GM20000 (cell line): ENCODE measurements around the gene ROBO1.

Experiments used
- DNase-seq: peaks from one replicate; pipeline ENCODE4 v3.0.0; 2012; ENCODE audit warnings: low spot score
- CTCF ChIP-seq: IDR thresholded peaks from 2 replicates; pipeline ENCODE4 v1.5.1; 2012; ENCODE audit warnings: mild to moderate bottlenecking, control low read depth; ENCODE audit errors: extremely low read depth, missing control alignments

The ROBO1 gene

GRCh38 chr3:78882251-78882650 lies 885.5 kb downstream of the ROBO1 start:
- no peak for TF ChIP-seq CTCF
- DNase-seq = no peak

DNA sequence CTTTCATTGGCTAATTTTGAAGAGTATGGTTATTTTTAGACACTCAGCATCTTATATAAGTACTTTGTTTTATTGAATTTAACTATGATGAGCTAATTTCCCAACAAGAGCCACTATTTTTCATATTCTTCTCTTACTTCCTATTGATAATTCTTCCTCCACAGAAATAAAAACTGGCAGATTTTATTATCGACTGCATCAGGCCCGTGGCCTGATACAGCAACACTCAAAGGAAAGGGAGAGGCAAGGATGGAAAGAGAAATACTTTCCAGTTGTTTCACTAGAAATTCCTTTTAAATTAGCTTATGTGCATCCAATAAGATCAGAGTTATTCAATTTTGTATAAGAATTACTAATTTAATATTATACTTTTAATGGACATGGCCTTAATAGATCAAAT lies 886.3 kb downstream of the ROBO1 start:
- TF ChIP-seq CTCF = no peak
- DNase-seq = no peak

DNA sequence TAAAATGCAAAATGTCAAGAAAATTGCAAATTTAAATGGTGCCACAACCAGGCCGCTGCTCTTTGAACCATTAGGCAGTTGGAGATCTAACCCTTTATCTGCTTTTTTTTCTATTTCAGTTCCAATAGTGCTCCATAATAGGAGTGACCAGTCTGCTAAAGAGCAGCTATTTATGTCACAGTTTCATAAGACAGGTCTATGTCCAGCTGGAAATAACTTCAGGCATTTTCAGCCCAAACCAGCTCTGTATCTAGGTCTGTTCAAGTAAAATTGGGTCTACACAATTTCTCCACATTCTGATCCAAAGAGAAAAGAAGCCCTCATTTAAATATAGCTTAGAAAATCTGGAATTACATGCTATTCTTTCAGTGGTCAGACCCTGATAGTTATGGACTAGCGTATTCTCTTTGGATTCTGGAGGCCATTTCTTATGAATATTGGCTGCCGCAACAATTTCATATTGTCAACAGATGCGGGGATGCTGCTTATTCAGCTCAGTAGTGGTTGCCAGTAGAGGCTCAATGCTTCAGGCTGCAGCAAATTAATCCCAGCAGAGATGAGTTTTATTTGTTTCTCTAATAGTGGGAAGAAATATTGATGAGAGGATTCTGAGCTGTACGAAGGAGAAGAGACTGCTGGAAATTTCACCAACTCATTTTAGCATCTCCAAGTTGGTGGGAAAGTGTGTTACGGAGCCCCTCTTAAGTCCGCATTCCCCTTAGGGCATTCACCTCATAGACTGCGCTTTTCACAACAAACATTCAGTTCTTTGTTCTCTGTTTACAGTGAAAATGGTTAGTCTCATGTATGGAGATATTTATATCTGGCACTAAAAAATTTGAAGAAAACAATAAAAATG lies 887.0 kb downstream of the ROBO1 start:
- DNase-seq = no peak
- no peak for TF ChIP-seq CTCF

DNA sequence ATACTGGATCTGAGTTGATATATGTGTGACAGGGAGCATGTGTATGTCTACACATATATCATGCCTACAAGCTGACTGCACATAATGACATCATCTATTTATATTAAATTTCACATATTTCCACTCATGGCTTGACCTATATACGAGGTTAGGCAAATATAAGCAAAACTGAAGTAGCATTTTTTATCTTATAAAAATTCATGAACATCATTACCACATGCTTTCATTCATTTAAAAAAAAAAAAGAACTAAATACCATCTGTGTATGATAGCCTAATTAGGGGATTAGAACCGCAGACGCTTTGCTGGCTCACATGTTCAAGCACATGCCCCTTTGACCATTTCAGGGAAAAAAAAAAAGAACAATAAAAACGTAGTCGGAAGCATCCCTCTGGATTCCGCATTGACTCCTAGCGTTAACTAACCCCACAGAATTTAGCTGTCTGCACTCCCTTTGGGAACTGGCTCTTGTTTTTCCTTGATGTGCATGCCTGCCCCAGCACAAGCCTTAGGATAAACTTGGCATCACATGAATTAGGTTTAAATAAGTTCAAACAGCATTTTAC lies 888.4 kb downstream of the ROBO1 start:
- no peak for TF ChIP-seq CTCF
- no peak for DNase-seq

- TF ChIP-seq CTCF = no peak
- no peak for DNase-seq
Observed at GRCh38 chr3:78878789-78879188, 889.0 kb downstream of the ROBO1 start.

DNA sequence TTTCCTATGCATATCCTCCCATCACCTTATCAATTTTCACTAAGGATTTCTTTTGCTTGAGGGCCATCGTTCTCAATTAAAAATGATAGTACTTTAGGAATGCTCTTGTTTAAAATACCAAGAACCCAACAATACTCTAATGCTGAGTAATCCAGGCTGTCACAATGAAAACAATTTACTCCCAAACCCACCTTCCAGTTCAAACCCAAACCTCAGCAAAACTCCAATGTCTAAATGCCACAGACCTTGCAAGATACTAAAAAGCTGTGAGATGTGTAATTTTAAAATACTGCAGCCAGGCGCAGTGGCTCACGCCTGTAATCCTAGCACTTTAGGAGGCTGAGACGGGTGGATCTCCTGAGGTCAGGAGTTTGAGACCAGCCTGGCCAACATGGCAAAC lies 889.8 kb downstream of the ROBO1 start:
- no peak for TF ChIP-seq CTCF
- no peak for DNase-seq

DNA sequence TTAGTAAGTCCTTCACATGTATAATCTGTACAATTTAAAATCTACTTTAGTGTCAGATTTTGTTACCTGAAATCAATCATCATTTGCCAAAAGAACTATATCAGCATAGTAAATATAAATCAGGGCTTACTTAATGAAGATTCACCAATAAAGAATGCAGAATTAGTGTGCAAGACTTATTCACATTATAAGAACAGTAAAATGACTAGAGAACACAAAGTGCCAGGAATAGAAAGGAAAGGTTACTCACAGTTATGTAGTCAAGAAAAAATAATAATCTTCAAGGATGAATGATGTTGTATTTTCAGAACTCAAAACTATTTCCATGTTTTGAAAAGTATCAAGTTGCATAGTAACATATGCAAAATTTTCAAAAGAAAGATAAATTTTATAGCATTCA lies 891.9 kb downstream of the ROBO1 start:
- TF ChIP-seq CTCF = no peak
- no peak for DNase-seq
